ENCODE measurements around the gene DAB1. TPM values are rescaled to one million over a fixed set of nuclear protein-coding genes. Genes with fewer than 3 reads are reported as not detected.

DAB1 gene
- total and polyA plus RNA-seq, 8 donors = 0.04 to 1.4 (median 0.39) TPM

DNA sequence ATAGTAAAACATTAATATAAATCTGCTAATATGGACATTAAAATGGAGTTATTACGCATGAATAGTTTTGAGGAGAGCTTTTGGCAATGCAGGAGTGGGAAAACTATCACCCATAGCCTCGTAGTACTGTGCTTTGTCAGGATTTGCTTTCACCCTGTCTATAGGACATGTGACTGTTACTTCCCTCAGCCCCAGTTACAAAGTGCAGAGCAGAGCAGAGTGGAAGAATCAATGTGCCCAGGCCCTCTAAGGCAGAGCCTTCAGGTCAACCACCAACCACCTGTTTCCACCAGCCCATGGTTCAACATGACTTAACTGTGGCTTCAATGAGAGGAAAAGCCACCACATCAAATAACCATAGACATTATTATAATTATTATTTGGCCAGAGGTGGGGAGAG lies 389.1 kb downstream of the DAB1 start:
- Histone ChIP-seq H3K9me3 (no peaks in the 10 kb centered on the region), H3K4me1 (no peaks in the 10 kb centered on the region), H3K36me3 (no peaks in the 10 kb centered on the region), H3K27ac (no peak overlapping the region), H3K27me3 (no peaks in the 10 kb centered on the region), H3K4me3 (no peak overlapping the region)
- FAIRE-seq (no peak), DNase-seq (no peak), ATAC-seq (no peak)
- intact Hi-C loops (cut with DNase I) = no loop called here
- WGBS, 2 donors = 87 to 88% methylated on average over 2 of the region's 2 CpGs
- TF ChIP-seq, protein P1, sequence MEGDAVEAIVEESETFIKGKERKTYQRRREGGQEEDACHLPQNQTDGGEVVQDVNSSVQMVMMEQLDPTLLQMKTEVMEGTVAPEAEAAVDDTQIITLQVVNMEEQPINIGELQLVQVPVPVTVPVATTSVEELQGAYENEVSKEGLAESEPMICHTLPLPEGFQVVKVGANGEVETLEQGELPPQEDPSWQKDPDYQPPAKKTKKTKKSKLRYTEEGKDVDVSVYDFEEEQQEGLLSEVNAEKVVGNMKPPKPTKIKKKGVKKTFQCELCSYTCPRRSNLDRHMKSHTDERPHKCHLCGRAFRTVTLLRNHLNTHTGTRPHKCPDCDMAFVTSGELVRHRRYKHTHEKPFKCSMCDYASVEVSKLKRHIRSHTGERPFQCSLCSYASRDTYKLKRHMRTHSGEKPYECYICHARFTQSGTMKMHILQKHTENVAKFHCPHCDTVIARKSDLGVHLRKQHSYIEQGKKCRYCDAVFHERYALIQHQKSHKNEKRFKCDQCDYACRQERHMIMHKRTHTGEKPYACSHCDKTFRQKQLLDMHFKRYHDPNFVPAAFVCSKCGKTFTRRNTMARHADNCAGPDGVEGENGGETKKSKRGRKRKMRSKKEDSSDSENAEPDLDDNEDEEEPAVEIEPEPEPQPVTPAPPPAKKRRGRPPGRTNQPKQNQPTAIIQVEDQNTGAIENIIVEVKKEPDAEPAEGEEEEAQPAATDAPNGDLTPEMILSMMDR (IDR thresholded peaks at IDR 0.05) = no peak

DNA sequence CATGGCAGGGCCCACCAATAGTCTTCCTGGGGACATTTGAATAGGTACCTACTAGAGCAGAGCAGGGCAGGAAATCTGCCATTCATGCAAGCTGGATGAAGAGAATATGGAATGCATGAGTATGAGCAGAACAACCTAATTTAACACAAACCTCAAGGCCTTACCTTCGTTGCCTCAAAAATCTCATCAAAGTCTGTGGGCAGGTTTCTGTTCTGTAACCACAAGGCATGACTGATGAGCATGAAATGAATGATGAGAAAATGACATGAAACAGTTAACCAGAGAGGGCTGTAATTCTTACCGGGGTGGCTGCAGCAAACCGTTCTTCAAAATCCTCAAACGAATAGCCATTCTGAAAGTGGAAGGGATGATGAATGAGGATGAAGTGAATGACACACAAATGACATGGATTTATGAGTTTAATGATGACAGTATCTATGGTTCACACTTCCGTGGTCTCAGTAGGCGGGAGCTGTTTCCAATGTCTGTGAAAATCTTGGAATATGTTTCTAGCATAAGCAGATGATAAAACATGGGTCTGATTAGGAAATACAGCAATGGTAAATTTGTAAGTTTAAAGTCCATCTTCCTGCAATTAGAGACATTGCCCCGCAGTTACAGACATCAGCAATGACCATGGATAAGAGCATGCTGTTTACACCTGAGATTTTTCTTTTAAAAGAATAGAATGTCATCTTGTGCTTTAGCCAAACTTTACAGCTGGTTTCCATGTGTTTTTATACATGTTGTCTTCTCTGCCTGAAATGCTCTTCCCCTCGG lies 390.4 kb downstream of the DAB1 start:
- Histone ChIP-seq H3K36me3 (no peaks in the 10 kb centered on the region), H3K27me3 (no peaks in the 10 kb centered on the region), H3K4me1 (no peaks in the 10 kb centered on the region), H3K27ac (no peak overlapping the region), H3K9me3 (no peaks in the 10 kb centered on the region), H3K4me3 (no peak overlapping the region)
- TF ChIP-seq, protein P1 (IDR thresholded peaks at IDR 0.05) = no peak
- no peak for DNase-seq
- WGBS, 2 donors = 64 to 76% methylated on average over 8 of the region's 8 CpGs
- ATAC-seq = no peak
- intact Hi-C loops (cut with DNase I) = no loop called here
- FAIRE-seq = no peak

DNA sequence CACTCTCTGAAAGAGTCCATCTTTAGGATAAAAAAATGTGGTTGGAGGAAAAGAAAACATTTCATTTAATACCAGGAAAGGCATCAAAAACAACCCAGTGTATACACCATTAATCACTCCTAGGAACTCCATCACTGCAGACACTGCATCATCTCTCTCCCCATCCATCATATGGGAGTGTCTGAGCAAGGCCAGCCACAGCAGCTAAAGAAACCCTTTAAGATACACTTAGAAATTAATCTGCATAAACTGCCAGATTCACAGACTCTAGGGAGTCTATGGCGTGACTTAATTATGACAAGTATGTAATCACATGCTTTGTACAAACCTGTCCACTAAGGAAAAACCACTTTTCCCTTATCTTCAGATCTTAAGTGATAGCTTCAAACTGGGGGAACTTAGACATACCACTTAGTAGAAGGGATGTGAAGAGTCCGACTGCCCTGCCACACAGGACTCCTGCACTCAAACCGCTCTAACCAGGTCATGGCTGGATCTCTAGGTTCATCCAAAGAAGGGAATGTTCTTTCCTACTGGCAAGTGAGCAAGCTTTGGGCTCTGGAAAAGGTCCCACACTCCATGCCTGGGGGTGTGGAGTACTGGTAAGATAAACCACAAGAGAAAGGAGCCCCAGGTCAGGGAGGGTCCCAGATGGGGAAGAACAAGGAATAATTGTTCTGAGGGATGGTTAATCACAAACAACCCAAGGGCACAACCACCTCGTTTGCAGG lies 397.1 kb downstream of the DAB1 start:
- intact Hi-C loops (cut with DNase I) = no loop called here
- Histone ChIP-seq H3K36me3 (no peaks in the 10 kb centered on the region), H3K27me3 (no peaks in the 10 kb centered on the region), H3K27ac (no peak overlapping the region), H3K9me3 (no peaks in the 10 kb centered on the region), H3K4me1 (no peaks in the 10 kb centered on the region), H3K4me3 (no peak overlapping the region)
- WGBS, 2 donors = 70 to 76% methylated on average over 4 of the region's 4 CpGs
- ATAC-seq (no peak), DNase-seq (no peak), FAIRE-seq (no peak)
- TF ChIP-seq, protein P1 (IDR thresholded peaks at IDR 0.05) = no peak

DNA sequence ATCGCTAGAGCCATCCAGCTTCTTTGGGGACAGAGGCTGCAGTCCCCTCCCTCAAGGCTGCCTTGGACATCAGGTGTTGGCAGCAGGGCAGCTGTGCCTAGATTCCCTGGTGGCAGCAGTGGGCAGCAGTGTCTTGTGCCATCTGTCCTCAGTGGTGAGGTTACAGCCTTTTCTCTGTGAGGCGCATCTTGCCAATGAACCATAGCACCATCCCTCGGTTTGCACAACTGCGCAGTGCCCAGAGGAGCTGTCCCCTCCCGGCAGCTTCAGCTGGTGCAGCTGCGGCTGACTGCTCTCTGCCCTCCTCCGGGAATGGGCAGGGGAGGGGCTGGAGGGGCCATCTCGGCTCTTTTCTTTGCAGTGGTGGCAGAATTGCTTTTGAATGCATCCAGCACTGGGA lies 399.0 kb downstream of the DAB1 start:
- H3K27me3 ChIP-seq = no peaks in the 10 kb centered on the region
- H3K4me1 ChIP-seq = no peaks in the 10 kb centered on the region
- TF ChIP-seq, protein P1 (IDR thresholded peaks at IDR 0.05) = no peak
- WGBS, 2 donors = 43 to 62% methylated on average over 8 of the region's 8 CpGs
- H3K36me3 ChIP-seq = no peaks in the 10 kb centered on the region
- H3K4me3 ChIP-seq = no peak overlapping the region
- H3K9me3 ChIP-seq = no peaks in the 10 kb centered on the region
- intact Hi-C loops (cut with DNase I) = no loop called here
- no peak for DNase-seq
- ATAC-seq = peak in 2 of 4 donors; percentile 35 to 53
- H3K27ac ChIP-seq = no peak overlapping the region
- no peak for FAIRE-seq

DNA sequence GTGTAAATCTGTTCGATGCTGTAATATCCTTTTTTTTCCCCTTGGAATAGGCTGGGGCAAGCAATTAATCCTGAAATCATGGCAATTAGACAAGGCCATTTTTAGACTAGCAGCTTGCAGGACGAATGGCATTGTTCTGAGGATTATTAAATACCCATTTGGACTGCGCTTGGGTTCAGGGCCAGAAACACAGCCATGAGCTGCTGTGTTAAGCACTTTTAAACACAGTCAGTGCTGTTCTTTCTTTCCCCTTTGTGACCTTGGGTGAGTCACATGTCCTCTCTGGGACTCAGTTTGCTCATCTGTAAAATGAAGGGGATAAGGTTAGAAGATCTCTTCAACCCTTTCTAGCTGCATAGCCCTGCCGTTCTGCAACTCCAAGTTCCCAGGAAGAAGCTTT lies 399.4 kb downstream of the DAB1 start:
- DNase-seq = no peak
- Histone ChIP-seq H3K9me3 (no peaks in the 10 kb centered on the region), H3K4me3 (no peak overlapping the region), H3K4me1 (no peaks in the 10 kb centered on the region), H3K27ac (no peak overlapping the region), H3K36me3 (no peaks in the 10 kb centered on the region), H3K27me3 (no peaks in the 10 kb centered on the region)
- WGBS, 2 donors = 58 to 66% methylated on average over 4 of the region's 4 CpGs
- no peak for ATAC-seq
- TF ChIP-seq, protein P1 (IDR thresholded peaks at IDR 0.05) = no peak
- FAIRE-seq = no peak
- intact Hi-C loops (cut with DNase I) = no loop called here

All from pancreas (tissue), 10 donors.